NCI-H1694 treated with DMSO at 0.1 percent for 48 hours (cell line): ENCODE measurements around the gene CDC42EP2.

ENCODE experiments used
- DNase-seq: peaks from one replicate; lab custom pipeline; 2025; lab: John Stamatoyannopoulos, UW

CDC42EP2 gene

GRCh38 chr11:65314501-65315203 is at the start of gene CDC42EP2:
Gene CDC42EP2, plus strand, starts transcription at chr11:65314866. Its CDS starts 6,033 bp downstream, at chr11:65320899.
- no peak for DNase-seq

GRCh38 chr11:65266210-65266609 is 48.5 kb upstream of the CDC42EP2 start:
- DNase-seq: no peak

- DNase-seq: peak; percentile 57
Observed at GRCh38 chr11:65274735-65275682, 39.7 kb upstream of the CDC42EP2 start.

- no peak for DNase-seq
Observed at GRCh38 chr11:65275906-65276305, 38.8 kb upstream of the CDC42EP2 start.

GRCh38 chr11:65277631-65278277 is 36.9 kb upstream of the CDC42EP2 start:
- no peak for DNase-seq

GRCh38 chr11:65278356-65278755 is 36.3 kb upstream of the CDC42EP2 start:
- no peak for DNase-seq

- DNase-seq: no peak
Observed at GRCh38 chr11:65279279-65279678, 35.4 kb upstream of the CDC42EP2 start.

GRCh38 chr11:65279741-65280440 is 34.8 kb upstream of the CDC42EP2 start:
- DNase-seq: no peak

GRCh38 chr11:65280646-65281045 is 34.0 kb upstream of the CDC42EP2 start:
- DNase-seq: no peak

- no peak for DNase-seq
Observed at GRCh38 chr11:65286686-65287085, 28.0 kb upstream of the CDC42EP2 start.

GRCh38 chr11:65287601-65288000 is 27.1 kb upstream of the CDC42EP2 start:
- DNase-seq: no peak

- DNase-seq: peak; percentile 97
Observed at GRCh38 chr11:65288706-65289536, 25.7 kb upstream of the CDC42EP2 start.

GRCh38 chr11:65290448-65291165 is 24.1 kb upstream of the CDC42EP2 start:
- DNase-seq: peak; percentile 44

- DNase-seq: no peak
Observed at GRCh38 chr11:65291613-65292012, 23.1 kb upstream of the CDC42EP2 start.

- no peak for DNase-seq
Observed at GRCh38 chr11:65292890-65293289, 21.8 kb upstream of the CDC42EP2 start.

- DNase-seq: no peak
Observed at GRCh38 chr11:65293909-65294381, 20.7 kb upstream of the CDC42EP2 start.

GRCh38 chr11:65295001-65295400 is 19.7 kb upstream of the CDC42EP2 start:
- DNase-seq: no peak

- DNase-seq: no peak
Observed at GRCh38 chr11:65295571-65296341, 18.9 kb upstream of the CDC42EP2 start.

GRCh38 chr11:65297026-65297672 is 17.5 kb upstream of the CDC42EP2 start:
- no peak for DNase-seq
